NCI-H748 (cell line): Measurements from ENCODE around the gene SAMD7.

ENCODE experiments used
- DNase-seq: peaks from one replicate; lab custom pipeline; 2025; ENCODE audit not compliant: unreplicated experiment; lab: John Stamatoyannopoulos, UW

SAMD7 gene

DNA sequence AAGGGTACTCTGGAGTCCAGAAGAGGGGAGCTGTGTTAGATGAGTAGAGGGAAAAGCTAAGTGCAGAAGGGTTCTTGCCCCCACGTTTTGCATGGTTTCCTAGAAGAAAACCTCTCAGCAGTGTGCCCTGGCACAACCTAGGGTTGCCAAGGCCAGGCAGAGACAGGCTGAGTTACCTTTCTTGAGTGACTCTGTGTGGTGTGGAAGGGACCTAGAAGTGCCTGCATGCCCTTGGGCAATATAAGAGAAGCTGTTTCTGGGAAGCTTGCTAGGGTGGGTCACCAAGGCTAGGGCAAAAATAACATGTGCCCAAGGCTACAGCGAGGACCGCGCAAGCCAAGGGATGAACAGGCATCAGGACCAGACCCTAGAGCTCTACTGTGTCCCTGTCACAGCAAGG, 3.4 kb upstream of the SAMD7 start:
- no peak for DNase-seq

GRCh38 chr3:169913323-169913722, 2.0 kb downstream of the SAMD7 start:
- no peak for DNase-seq

DNA sequence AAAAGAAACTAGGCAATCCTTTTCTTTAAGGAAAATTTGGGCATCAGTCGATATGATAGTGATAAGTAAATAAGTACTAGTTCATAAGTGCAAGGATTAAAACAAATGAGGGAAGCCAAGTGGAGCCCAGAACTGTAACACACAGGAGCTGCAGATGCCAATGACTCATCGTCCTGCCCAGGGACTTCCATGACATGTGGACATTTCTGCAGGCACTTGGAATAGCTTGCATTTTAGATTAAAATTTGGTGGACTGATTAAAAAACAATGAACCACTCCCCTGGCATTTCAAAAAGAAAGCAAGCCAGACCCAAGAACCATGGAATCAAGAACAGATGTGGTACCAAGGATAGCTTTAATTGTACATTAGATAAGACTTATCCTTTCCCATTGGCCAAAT, 2.9 kb downstream of the SAMD7 start:
- DNase-seq: no peak

DNA sequence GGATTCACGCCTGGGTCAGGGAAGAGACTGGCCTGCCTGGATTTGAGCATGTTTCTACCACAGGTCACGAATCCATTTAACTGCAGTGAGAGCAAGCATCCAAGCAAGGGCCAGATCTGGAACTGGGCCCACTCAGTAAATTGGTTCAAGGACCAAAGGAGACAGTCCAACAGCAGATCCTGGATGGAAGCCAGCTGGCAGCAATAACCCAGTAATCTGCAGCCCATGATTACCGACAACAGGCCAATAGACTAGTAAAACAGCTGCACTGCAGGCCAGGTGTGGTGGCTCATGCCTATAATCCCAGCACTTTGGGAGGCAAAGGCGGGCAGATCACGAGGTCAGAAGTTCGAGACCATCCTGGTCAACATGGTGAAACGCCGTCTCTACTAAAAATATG, 11.8 kb downstream of the SAMD7 start:
- peak; percentile 60 for DNase-seq

DNA sequence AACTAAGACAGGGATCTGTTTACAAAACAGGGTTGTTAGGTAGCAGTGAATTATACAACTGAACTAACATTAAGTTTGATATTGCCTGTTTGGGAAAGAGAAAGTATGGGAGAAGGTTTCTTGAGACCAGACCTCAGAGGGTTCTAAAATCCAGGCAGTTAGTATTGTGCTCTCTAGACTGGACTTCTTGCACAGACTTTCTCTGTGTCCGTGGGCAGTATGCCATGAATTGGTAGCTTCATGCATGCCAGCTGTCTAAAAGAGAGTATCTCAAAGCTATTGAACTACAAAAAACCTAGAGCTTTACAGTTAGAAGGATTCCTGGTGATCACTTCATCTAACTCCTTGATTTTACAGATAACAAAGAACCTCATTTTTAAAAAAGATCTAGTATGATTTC, 12.5 kb downstream of the SAMD7 start:
- DNase-seq: no peak

GRCh38 chr3:169929830-169930519, 18.6 kb downstream of the SAMD7 start:
- no peak for DNase-seq

- no peak for DNase-seq
Observed at GRCh38 chr3:169930843-169931242, 19.5 kb downstream of the SAMD7 start.

- DNase-seq: no peak
Observed at GRCh38 chr3:169931747-169932520, 20.6 kb downstream of the SAMD7 start.

GRCh38 chr3:169939320-169939719, 27.9 kb downstream of the SAMD7 start:
- DNase-seq: no peak

DNA sequence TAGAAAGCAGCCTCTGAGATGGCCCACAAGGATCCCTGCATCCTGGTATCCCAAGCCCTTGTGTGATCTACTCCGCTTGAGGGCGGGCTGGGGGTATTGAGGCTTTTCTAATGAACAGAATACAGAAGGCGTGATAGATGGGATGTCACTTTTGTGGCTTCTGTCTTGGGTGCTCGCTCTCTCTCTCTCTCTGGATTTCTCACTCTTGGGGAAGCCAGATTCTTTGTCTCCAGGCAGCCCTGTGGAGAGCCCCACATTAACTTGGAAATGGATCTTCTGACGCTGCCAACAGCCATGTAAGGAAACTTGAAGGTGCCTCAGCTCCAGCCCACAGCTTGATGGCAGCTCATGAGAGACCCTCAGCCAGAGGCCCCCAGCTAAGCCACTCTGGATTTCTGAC, 28.4 kb downstream of the SAMD7 start:
- DNase-seq: no peak

- peak; percentile 33 for DNase-seq
Observed at GRCh38 chr3:169940470-169941181, 29.3 kb downstream of the SAMD7 start.

DNA sequence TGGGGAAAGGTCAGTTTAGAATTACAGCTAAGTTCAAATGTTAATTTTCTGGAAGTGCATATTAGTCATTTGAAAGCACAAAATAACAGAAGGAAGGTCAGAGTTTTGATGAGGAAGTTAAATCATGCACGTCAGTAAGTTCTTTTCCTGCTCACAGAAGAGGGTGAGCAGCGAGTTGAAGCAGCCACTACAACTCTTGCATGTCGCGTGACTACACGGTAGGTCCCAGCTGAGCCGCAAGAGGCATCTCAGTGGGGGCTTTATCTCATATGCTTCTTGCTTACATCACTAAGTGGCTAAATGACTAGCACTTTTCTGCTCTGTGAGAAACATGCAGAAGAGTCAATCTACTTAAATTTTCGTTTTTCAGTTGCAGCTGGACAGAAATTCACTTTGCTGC, 33.9 kb downstream of the SAMD7 start:
- no peak for DNase-seq

GRCh38 chr3:169946336-169946735, 35.0 kb downstream of the SAMD7 start:
- DNase-seq: no peak

DNA sequence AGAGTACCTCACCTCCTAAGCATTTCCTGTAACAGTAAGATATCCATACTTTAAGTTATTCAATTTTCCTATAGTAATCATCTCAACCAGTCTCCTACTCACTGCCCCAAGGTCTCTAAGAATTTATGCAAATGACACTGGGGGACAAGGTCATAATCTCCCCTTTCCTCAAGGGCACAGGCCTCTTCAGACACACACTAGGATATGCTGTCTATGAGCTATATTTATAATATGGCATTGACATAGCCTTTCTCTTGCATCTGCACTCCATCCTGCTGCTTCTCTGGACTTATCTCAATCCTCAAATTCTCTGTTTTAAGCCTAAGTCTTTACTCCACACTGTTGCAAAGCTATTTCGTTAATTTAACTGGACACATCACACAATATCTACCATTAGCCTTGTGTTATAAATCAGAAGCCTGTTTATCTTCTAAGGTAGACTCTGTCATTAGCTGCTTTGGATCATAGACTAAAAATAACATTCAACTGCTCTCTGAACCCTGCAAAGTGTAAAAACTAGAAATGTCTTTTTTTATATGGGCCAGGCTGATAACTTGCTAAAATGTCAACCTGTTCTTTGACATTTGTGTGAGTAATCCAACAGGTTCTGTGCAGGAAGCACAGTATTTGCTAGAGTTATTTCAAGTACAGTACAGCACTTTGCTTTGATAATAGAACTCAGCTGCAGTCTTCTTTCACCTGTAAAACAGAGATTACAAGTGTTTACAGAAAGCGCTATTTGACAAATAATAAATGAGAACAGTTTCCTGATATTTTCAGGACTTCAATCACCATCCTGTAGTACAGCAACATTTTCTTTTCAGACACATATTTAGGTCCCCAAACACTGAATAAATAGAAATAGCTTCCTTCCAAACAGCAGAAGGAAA, 37.4 kb downstream of the SAMD7 start:
- DNase-seq: peak; percentile 39

DNA sequence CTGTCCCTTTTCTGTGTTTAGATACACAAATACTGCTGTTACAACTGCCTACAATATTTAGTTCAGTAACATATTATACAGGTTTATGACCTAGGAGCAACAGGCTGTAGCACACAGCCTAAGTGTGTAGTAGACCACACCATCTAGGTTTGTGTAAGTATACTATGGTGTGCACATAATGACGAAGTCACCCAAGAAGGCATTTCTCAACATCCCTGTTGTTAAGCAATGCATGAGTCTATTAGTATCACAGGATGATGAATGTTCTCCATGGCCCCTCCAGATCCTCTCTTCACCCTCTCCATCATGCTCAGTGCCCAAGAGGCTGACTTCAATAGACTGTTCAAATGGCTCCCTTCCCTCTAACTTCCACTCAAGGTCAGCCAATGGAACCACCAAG, 40.7 kb downstream of the SAMD7 start:
- DNase-seq: no peak

- DNase-seq: no peak
Observed at GRCh38 chr3:169953462-169954141, 42.2 kb downstream of the SAMD7 start.

DNA sequence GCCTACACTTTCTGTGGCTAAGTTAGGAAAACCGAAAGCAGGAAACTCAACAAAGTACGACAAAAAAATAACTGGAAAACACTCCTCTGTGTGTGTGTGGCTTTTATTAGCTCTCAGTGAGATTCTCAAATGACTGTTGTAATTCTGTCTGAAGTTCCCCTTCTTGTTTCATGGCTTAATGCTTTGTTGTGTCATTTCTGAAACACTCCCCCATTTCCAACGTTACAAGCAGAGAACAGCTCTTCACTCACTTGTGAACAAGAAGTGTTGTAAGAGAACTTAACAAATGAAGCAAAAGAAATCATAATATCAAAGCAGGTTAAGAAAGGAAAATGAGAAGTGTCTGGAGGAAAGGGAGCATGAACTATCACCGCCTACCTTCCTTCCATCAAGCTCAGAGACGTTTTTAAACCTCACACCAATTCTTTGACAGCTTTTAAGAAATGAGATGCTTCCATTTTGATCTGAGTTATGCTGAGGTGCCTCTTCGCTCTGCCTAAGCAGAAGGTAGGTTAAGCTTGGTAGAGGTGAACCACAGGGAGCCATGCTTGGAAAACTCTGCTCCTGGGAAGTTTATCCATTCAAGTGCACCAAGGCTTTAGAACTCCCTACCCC, 42.9 kb downstream of the SAMD7 start:
- no peak for DNase-seq

DNA sequence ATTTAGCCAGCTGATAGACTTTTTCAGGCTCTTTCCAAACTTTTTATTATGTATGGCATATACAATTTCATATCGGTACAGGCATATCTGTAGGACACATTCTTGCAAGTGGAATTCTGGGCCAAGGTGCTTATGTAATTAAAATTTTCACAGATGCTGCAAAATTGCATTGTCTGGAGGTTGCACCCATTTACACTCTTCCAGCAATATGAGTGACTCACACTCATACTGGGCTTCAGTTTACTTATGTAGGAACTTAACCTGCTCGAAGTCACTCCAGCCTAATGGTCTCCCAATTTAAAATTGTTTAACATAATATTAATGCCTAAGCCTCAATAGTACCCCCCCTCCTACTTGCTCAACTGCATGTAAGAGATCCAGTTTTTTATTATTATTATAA, 44.0 kb downstream of the SAMD7 start:
- DNase-seq: no peak

GRCh38 chr3:169964176-169964575, 52.8 kb downstream of the SAMD7 start:
- DNase-seq: no peak
